Measurements from ENCODE around the gene DLX3. TPM values are rescaled to one million over a fixed set of nuclear protein-coding genes. Genes with fewer than 3 reads are reported as not detected.

DLX3 gene
- total RNA-seq, 1 experiment from 2014 or later = 0.18 TPM

Other genes starting within 250 kb of the DLX3 start
- gene FAM117A, start 231.1 kb downstream of the DLX3 start, total RNA-seq (2014; rRNA removed) = 9.7 and 16.3 TPM in 2 replicates
- gene KAT7, start 206.5 kb downstream of the DLX3 start, total RNA-seq (2014; rRNA removed) = 39.1 and 45.8 TPM in 2 replicates
- gene TAC4, start 147.2 kb downstream of the DLX3 start, total RNA-seq (2014; rRNA removed) = not detected in 2 replicates
- gene DLX4, start 26.0 kb downstream of the DLX3 start, total RNA-seq (2014; rRNA removed) = 0.35 and 0.44 TPM in 2 replicates
- gene ITGA3, start 60.9 kb upstream of the DLX3 start, total RNA-seq (2014; rRNA removed) = 598 and 763 TPM in 2 replicates
- gene PDK2, start 100.1 kb upstream of the DLX3 start, total RNA-seq (2014; rRNA removed) = 31.9 and 37.6 TPM in 2 replicates
- 0.11 and 0.17 TPM in 2 replicates for gene SAMD14, start 134.9 kb upstream of the DLX3 start, total RNA-seq (2014; rRNA removed)
- gene PPP1R9B, start 155.5 kb upstream of the DLX3 start, total RNA-seq (2014; rRNA removed) = 67.7 and 95.0 TPM in 2 replicates
- gene SGCA, start 170.8 kb upstream of the DLX3 start, total RNA-seq (2014; rRNA removed) = not detected in 2 replicates
- 30.6 and 56.2 TPM in 2 replicates for gene COL1A1, start 206.4 kb upstream of the DLX3 start, total RNA-seq (2014; rRNA removed)